Activated naive CD4-positive, alpha-beta T cell treated with anti-CD3 and anti-CD28 coated beads for 36 hours (primary cell): ENCODE measurements around the gene IFITM1. TPM values are rescaled to one million over a fixed set of nuclear protein-coding genes. Genes with fewer than 3 reads are reported as not detected.
"Not testable (repeated sequence)": the region's sequence is repeated elsewhere in the genome, so short reads cannot be mapped to it uniquely, and the experiment has no call there.

Experiments
- CTCF ChIA-PET: fragments of 350-600 bp; sonication (Branson Sonifier 250); formaldehyde crosslinking; loops from one replicate; lab custom pipeline; 2021; ENCODE audit warnings: antibody characterized with exemption; lab: Charles Lee
- DNase-seq: peaks from one replicate; pipeline ENCODE4 v3.0.0-alpha.2; 2020
- H3K27ac Mint-ChIP-seq: one replicate; pipeline ENCODE4 v1.8.0; 2021; ENCODE audit warnings: mild to moderate bottlenecking, mixed read lengths
- H3K27me3 Mint-ChIP-seq: one replicate; pipeline ENCODE4 v1.8.0; 2021; ENCODE audit warnings: low read depth, mixed read lengths
- H3K36me3 Mint-ChIP-seq: one replicate; pipeline ENCODE4 v1.8.0; 2021; ENCODE audit warnings: low read depth, mixed read lengths
- H3K4me1 Mint-ChIP-seq: one replicate; pipeline ENCODE4 v1.8.0; 2021; ENCODE audit warnings: low read depth, mixed read lengths
- H3K4me3 Mint-ChIP-seq: one replicate; pipeline ENCODE4 v1.8.0; 2021; ENCODE audit warnings: mild to moderate bottlenecking, moderate library complexity, mixed read lengths
- H3K9me3 Mint-ChIP-seq: one replicate; pipeline ENCODE4 v1.8.0; 2021; ENCODE audit warnings: mixed read lengths
- intact Hi-C: fragments of 100-400 bp; cut with micrococcal nuclease; formaldehyde crosslinking; loops from one replicate; pipeline ENCODE4 v1.15.1; 2023
- total RNA-seq, 2 experiments: library from RNA; stranded (reverse); gene quantifications; one replicate each; pipeline ENCODE4 v1.2.3, GENCODE V29; 2021

Gene IFITM1
- total RNA-seq, 2 experiments from 2014 or later = 359 to 378 TPM

GRCh38 chr11:360326-361280, 46.8 kb downstream of the IFITM1 start:
- peaks cover 4% of the 10 kb centered on the region for H3K4me1 Mint-ChIP-seq
- no peak overlapping the region for H3K27ac Mint-ChIP-seq
- intact Hi-C loops = no loop called here

GRCh38 chr11:362642-363442, 49.0 kb downstream of the IFITM1 start:
- H3K27ac Mint-ChIP-seq = no peak overlapping the region
- DNase-seq = no peak
- peaks cover 5% of the 10 kb centered on the region for H3K4me1 Mint-ChIP-seq
- intact Hi-C loops = no loop called here
- no peaks in the 10 kb centered on the region for H3K36me3 Mint-ChIP-seq
- CTCF ChIA-PET = interaction anchor here (0.7 to 11.1 kb wide), 10 partner anchors 29 to 128 kb away, joined by 3 to 81 read pairs (median 5); partner anchors contain the start of genes IFITM2 and PTDSS2
- peaks cover 9% of the 10 kb centered on the region for H3K27me3 Mint-ChIP-seq
- peaks cover 2% of the 10 kb centered on the region for H3K9me3 Mint-ChIP-seq
- H3K4me3 Mint-ChIP-seq = no peak overlapping the region

More at GRCh38 chr11:360326-361280, 46.8 kb downstream of the IFITM1 start:
- Mint-ChIP-seq H3K27me3 (no peaks in the 10 kb centered on the region), H3K4me3 (no peak overlapping the region), H3K36me3 (no peaks in the 10 kb centered on the region), H3K9me3 (peaks cover 2% of the 10 kb centered on the region)
- no peak for DNase-seq
- CTCF ChIA-PET = interaction anchor here (0.6 to 11.1 kb wide), 3 partner anchors 55 to 169 kb away, joined by 3 to 81 read pairs (median 6); partner anchors contain the start of gene IFITM2

GRCh38 chr11:363443-363805, 49.6 kb downstream of the IFITM1 start:
- DNase-seq, H3K9me3 Mint-ChIP-seq, intact Hi-C loops, H3K4me3 Mint-ChIP-seq, H3K27ac Mint-ChIP-seq, H3K36me3 Mint-ChIP-seq: not testable (repeated sequence)
- Mint-ChIP-seq H3K27me3 (peaks cover 14% of the 10 kb centered on the region), H3K4me1 (peaks cover 10% of the 10 kb centered on the region)
- CTCF ChIA-PET = interaction anchor here (0.6 to 11.1 kb wide), 11 partner anchors 28 to 156 kb away, joined by 3 to 81 read pairs (median 5); partner anchors contain the start of genes IFITM2 and PTDSS2

GRCh38 chr11:363948-364761, 50.3 kb downstream of the IFITM1 start:
- H3K9me3 Mint-ChIP-seq = peaks cover 2% of the 10 kb centered on the region
- H3K27me3 Mint-ChIP-seq = peaks cover 17% of the 10 kb centered on the region
- H3K4me3 Mint-ChIP-seq = no peak overlapping the region
- H3K27ac Mint-ChIP-seq = no peak overlapping the region
- peak; percentile 57 for DNase-seq
- intact Hi-C loops = no loop called here
- H3K4me1 Mint-ChIP-seq = peaks cover 11% of the 10 kb centered on the region
- CTCF ChIA-PET = interaction anchor here (0.6 to 11.1 kb wide), 12 partner anchors 9 to 155 kb away, joined by 3 to 81 read pairs (median 5); partner anchors contain the start of genes IFITM2 and PTDSS2
- no peaks in the 10 kb centered on the region for H3K36me3 Mint-ChIP-seq

Other genes with a start within 250 kb of the IFITM1 start
- not detected for gene SCGB1C1, start 121.0 kb upstream of the IFITM1 start, total RNA-seq
- gene BET1L, start 106.6 kb upstream of the IFITM1 start, total RNA-seq = 10 to 100 TPM; 50.4 to 51.6 TPM
- gene RIC8A, start 106.3 kb upstream of the IFITM1 start, total RNA-seq = 10 to 100 TPM; 74.9 to 85.0 TPM
- gene SIRT3, start 77.7 kb upstream of the IFITM1 start, total RNA-seq = 10 to 100 TPM; 16.1 to 20.1 TPM
- gene PSMD13, start 77.1 kb upstream of the IFITM1 start, total RNA-seq = 100 to 1,000 TPM; 206 to 210 TPM
- 1 to 10 TPM; 1.2 to 1.5 TPM for gene NLRP6, start 35.6 kb upstream of the IFITM1 start, total RNA-seq
- gene PGGHG, start 24.9 kb upstream of the IFITM1 start, total RNA-seq = 100 to 1,000 TPM in 1 of 2 experiments, 10 to 100 TPM in 1; 99.6 to 101 TPM
- gene IFITM5, start 14.5 kb upstream of the IFITM1 start, total RNA-seq = not detected
- 100 to 1,000 TPM; 760 to 802 TPM for gene IFITM2, start 6.2 kb upstream of the IFITM1 start, total RNA-seq
- gene IFITM3, start 6.8 kb downstream of the IFITM1 start, total RNA-seq = 10 to 100 TPM; 54.5 to 56.6 TPM
- gene B4GALNT4, start 55.5 kb downstream of the IFITM1 start, total RNA-seq = 1 to 10 TPM; 4.1 to 5.2 TPM
- gene PKP3, start 80.2 kb downstream of the IFITM1 start, total RNA-seq = not detected
- 10 to 100 TPM; 38.0 to 38.8 TPM for gene SIGIRR, start 101.0 kb downstream of the IFITM1 start, total RNA-seq
- gene ANO9, start 128.0 kb downstream of the IFITM1 start, total RNA-seq = 10 to 100 TPM; 28.9 to 31.0 TPM
- gene PTDSS2, start 136.2 kb downstream of the IFITM1 start, total RNA-seq = 10 to 100 TPM; 12.1 to 15.0 TPM
- gene RNH1, start 193.2 kb downstream of the IFITM1 start, total RNA-seq = 100 to 1,000 TPM; 101 to 102 TPM
- gene HRAS, start 221.5 kb downstream of the IFITM1 start, total RNA-seq = 10 to 100 TPM; 22.0 to 25.8 TPM
- gene LRRC56, start 223.5 kb downstream of the IFITM1 start, total RNA-seq = 1 to 10 TPM; 1.0 to 1.3 TPM
- 1 to 10 TPM; 4.5 to 5.2 TPM for gene LMNTD2, start 246.7 kb downstream of the IFITM1 start, total RNA-seq
- 1 to 10 TPM; 8.3 to 9.9 TPM for gene RASSF7, start 246.9 kb downstream of the IFITM1 start, total RNA-seq